IgD-negative memory B cell (primary cell): Measurements from ENCODE around the gene PRR20C. TPM values are rescaled to one million over a fixed set of nuclear protein-coding genes. Genes with fewer than 3 reads are reported as not detected.

Source experiments
- polyA plus RNA-seq: library from polyadenylated mRNA; unstranded; fragments of 300-500 nt; fragmentation: Illumina TruSeq; gene quantifications from one replicate; pipeline ENCODE4 v1.2.3, GENCODE V29; 2021

Gene PRR20C
- polyA plus RNA-seq, 1 donor from 2014 or later: not detected

Other genes starting within 250 kb of the PRR20C start
- not detected for gene PRR20A, start 13.1 kb upstream of the PRR20C start, polyA plus RNA-seq
- gene PRR20B, start 6.6 kb upstream of the PRR20C start, polyA plus RNA-seq: not detected
- gene PRR20D, start 6.6 kb downstream of the PRR20C start, polyA plus RNA-seq: not detected
- not detected for gene PRR20E, start 13.1 kb downstream of the PRR20C start, polyA plus RNA-seq